ENCODE results near the gene MYOZ1. TPM values are rescaled to one million over a fixed set of nuclear protein-coding genes. Genes with fewer than 3 reads are reported as not detected.

MYOZ1 gene
- total RNA-seq, 4 donors from 2014 or later: 2.0 to 7.0 (median 5.1) TPM

DNA sequence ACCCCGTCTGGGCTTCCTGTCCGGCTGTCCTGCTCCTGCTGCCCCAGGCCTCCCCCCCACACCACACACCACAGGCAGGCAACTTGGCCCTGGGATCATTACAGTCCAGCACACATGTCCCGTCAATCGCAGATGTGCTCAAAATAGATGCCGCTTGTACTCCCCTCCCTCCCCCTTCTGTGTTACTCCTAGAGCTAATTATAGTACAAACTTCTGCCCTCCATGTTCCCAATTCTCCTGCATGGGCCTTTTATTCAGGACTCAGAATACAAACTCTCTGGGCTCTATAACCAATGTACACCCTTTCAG is 14.7 kb upstream of the MYOZ1 start, which contains the start of gene SYNPO2L:
SYNPO2L (minus strand) TSS at position 40 of the 309 bp plus-strand sequence. CDS start 107 bp downstream, outside the sequence.
- Histone ChIP-seq H3K27me3 (no peaks in the 10 kb centered on the region), H3K9me3 (no peaks in the 10 kb centered on the region), H3K4me3 (replicated peaks in 1 of 3) (no peak within 1 kb of the TSS), H3K27ac (no peak within 1 kb of the TSS), H3K4me1 (no peaks in the 10 kb centered on the region), H3K36me3 (no peaks in the 10 kb centered on the region)
- no peak for DNase-seq
- WGBS, 2 donors: 85 to 87% methylated on average over 5 of the region's 5 CpGs
- intact Hi-C loops (cut with DNase I): no loop called here
- TF ChIP-seq POLR2A (IDR thresholded peaks at IDR 0.05): no peak
- TF ChIP-seq, protein P1, sequence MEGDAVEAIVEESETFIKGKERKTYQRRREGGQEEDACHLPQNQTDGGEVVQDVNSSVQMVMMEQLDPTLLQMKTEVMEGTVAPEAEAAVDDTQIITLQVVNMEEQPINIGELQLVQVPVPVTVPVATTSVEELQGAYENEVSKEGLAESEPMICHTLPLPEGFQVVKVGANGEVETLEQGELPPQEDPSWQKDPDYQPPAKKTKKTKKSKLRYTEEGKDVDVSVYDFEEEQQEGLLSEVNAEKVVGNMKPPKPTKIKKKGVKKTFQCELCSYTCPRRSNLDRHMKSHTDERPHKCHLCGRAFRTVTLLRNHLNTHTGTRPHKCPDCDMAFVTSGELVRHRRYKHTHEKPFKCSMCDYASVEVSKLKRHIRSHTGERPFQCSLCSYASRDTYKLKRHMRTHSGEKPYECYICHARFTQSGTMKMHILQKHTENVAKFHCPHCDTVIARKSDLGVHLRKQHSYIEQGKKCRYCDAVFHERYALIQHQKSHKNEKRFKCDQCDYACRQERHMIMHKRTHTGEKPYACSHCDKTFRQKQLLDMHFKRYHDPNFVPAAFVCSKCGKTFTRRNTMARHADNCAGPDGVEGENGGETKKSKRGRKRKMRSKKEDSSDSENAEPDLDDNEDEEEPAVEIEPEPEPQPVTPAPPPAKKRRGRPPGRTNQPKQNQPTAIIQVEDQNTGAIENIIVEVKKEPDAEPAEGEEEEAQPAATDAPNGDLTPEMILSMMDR (IDR thresholded peaks at IDR 0.05): no peak

DNA sequence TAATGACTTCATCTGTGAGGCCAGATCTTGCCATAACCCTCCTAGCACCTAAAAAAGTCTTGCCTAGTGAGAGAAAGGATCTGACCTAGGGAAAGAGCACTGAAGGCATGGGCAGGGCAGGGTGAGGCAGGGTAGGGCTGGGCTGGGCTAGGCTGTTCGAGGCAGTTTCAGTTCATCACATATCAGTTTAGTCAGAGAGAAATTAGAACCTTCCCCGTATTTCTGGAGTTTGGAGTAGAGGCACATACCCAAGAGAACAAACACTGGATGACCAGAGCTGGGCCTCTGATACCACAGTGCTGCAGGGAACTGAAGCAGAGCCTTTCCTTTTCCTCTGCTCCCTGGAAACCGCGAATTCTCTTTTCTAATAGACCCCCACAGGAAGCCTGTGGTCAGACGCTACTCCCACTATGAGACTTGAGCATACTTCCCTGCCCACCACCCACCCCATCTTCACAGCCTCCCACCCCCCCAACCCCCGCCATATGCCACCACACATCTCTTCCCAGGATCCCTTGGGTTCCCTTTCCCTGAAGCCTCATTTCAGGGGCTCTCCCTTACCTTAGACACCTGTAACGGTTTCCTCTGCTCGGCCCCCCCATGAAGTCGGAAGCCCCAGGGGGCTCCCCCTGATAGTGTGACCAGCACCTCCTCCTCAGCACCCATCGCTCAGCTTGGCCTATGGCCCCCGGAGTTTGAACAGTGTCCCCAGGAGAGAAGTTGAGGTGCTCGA is 14.1 kb upstream of the MYOZ1 start:
- Histone ChIP-seq H3K9me3 (no peaks in the 10 kb centered on the region), H3K4me1 (no peaks in the 10 kb centered on the region), H3K27ac (no peak overlapping the region), H3K36me3 (no peaks in the 10 kb centered on the region), H3K27me3 (no peaks in the 10 kb centered on the region), H3K4me3 (replicated peaks in 1 of 3) (no peak overlapping the region)
- TF ChIP-seq POLR2A (IDR thresholded peaks at IDR 0.05): no peak
- TF ChIP-seq, protein P1 (IDR thresholded peaks at IDR 0.05): no peak
- no peak for DNase-seq
- intact Hi-C loops (cut with DNase I): no loop called here
- WGBS, 2 donors: 78 to 88% methylated on average over 11 to 12 of the region's 12 CpGs

DNA sequence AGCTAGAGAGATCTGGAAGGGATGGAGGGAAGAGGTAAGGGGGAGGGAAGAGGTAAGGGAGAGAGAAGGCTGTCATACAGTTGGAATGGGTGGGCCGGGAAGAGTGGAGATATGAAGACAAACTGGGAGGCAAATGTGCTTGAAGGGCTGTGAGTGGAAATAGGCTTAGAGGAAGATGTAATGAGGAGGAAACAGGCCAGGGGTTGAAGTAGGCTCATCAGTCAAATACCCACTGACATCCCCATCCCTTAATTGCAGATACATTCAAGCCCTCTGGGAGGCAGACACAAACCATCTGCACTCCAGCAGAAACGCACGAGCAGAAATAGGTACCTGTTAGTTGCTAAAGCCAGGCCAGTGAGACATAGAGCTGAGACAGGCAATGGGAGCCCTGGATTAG is 12.4 kb upstream of the MYOZ1 start:
- H3K27me3 ChIP-seq: no peaks in the 10 kb centered on the region
- TF ChIP-seq, protein P1 (IDR thresholded peaks at IDR 0.05): no peak
- no peak for TF ChIP-seq POLR2A (IDR thresholded peaks at IDR 0.05)
- DNase-seq: no peak
- H3K27ac ChIP-seq: no peak overlapping the region
- H3K36me3 ChIP-seq: no peaks in the 10 kb centered on the region
- 67 to 80% methylated on average over 3 of the region's 3 CpGs for whole genome bisulfite sequencing, 2 donors
- H3K4me1 ChIP-seq: peaks cover 0 to under 1% of the 10 kb centered on the region in 2 donors
- intact Hi-C loops (cut with DNase I): no loop called here
- H3K4me3 ChIP-seq (replicated peaks in 1 of 3): no peak overlapping the region
- no peaks in the 10 kb centered on the region for H3K9me3 ChIP-seq

DNA sequence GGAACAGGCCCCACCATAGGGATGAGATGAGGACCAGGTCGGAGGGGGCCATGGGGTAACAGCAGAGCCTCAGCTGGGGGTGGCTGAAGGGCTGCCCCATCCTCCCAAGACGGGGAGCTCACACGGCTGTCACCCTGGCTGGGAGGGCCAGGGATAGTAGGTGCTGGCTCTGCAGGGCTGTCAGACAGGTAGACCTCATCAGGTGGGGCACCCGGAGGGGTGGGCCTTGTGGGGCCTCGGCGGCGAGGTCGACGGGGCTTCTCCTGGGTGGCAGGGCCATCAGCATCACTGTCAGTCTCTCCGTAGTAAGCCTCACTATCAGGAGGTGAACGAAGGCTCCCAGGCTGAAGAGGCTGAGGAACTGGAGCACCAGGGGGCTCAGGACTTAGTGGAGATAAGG is 11.9 kb upstream of the MYOZ1 start:
- no peak for DNase-seq
- no peaks in the 10 kb centered on the region for H3K9me3 ChIP-seq
- 86 to 93% methylated on average over 11 of the region's 11 CpGs for WGBS, 2 donors
- no peak overlapping the region for H3K4me3 ChIP-seq (replicated peaks in 1 of 3)
- TF ChIP-seq, protein P1 (IDR thresholded peaks at IDR 0.05): no peak
- no peak for TF ChIP-seq POLR2A (IDR thresholded peaks at IDR 0.05)
- no peak overlapping the region for H3K27ac ChIP-seq
- intact Hi-C loops (cut with DNase I): no loop called here
- H3K36me3 ChIP-seq: no peaks in the 10 kb centered on the region
- no peaks in the 10 kb centered on the region for H3K27me3 ChIP-seq
- peaks cover 1 to 6% of the 10 kb centered on the region in 2 donors for H3K4me1 ChIP-seq

DNA sequence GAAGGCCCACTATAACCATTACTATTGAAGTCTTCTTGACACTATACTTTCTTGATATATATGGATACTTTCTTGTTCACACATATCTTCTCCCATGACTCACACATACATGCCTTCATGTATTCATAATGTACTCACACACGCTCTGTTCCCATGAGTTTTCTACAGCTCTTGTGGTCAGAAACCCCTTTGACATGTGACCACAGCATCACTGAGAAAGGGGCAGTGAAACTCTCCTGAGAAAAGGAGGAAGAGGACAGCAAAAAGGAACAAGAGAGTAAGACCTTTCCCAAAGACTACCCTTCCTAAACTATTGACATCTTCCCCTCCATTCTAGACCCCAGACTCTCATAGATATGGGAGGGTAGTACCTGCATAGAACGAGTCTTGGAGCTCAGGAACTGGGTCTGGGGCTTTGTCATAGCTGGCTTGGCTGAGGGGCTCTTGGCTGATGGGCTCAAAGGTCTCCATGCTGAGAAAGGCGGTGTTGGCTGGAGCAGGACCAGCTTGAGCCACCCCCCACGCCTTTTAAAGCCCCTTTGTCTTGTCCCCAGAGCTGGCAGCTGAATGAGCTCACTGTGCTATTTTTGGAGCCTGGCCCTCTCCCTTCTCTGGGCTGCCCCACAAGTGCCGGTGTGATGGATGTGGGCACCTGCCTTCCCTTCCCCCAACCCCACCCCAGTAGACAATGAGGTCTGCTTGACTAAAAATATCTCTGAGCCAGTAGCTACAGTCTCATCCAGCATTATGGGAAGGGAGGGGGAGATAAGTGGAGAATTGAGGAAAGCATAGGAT is 9.5 kb upstream of the MYOZ1 start:
- intact Hi-C loops (cut with DNase I): no loop called here
- 76 to 77% methylated on average over 5 of the region's 5 CpGs for WGBS, 2 donors
- Histone ChIP-seq H3K9me3 (no peaks in the 10 kb centered on the region), H3K27me3 (no peaks in the 10 kb centered on the region), H3K4me1 (peaks cover 8 to 19% of the 10 kb centered on the region in 2 donors), H3K36me3 (no peaks in the 10 kb centered on the region), H3K4me3 (replicated peaks in 1 of 3) (no peak overlapping the region), H3K27ac (no peak overlapping the region)
- DNase-seq: no peak
- TF ChIP-seq, protein P1 (IDR thresholded peaks at IDR 0.05): no peak
- no peak for TF ChIP-seq POLR2A (IDR thresholded peaks at IDR 0.05)

Data from thyroid gland (tissue), 4 donors.